Naive B cell (primary cell): ENCODE results near the gene CNTN2. TPM values are rescaled to one million over a fixed set of nuclear protein-coding genes. Genes with fewer than 3 reads are reported as not detected.

Experiments
- ATAC-seq, 2 donors: fragments of 150-1000 bp; cut with Tn5 transposase; 2 replicates each; pipeline ENCODE4 v1.10.0; 2021; ENCODE audit warnings: low read depth in 2 of 2, mild to moderate bottlenecking in 2 of 2, moderate library complexity in 2 of 2
- DNase-seq: peaks from one replicate; pipeline ENCODE4 v3.0.0; 2022
- H3K27ac Mint-ChIP-seq, 6 donors: one replicate each; pipeline ENCODE4 v1.8.0; 2020 to 2022; ENCODE audit warnings: mild to moderate bottlenecking in 6 of 6, mixed read lengths in 6 of 6, moderate library complexity in 5 of 6, inconsistent platforms in 2 of 6
- H3K27me3 Mint-ChIP-seq, 3 donors: one replicate each; pipeline ENCODE4 v1.8.0; 2021 to 2022; ENCODE audit warnings: mixed read lengths in 3 of 3, mild to moderate bottlenecking in 1 of 3
- H3K36me3 Mint-ChIP-seq, 2 donors: one replicate each; pipeline ENCODE4 v1.8.0; 2020 to 2022; ENCODE audit warnings: mixed read lengths in 2 of 2, inconsistent platforms in 1 of 2, mild to moderate bottlenecking in 1 of 2
- H3K4me1 Mint-ChIP-seq, 3 donors: one replicate each; pipeline ENCODE4 v1.8.0; 2020 to 2022; ENCODE audit warnings: mixed read lengths in 3 of 3, inconsistent platforms in 1 of 3, mild to moderate bottlenecking in 1 of 3, moderate library complexity in 1 of 3
- H3K4me3 Mint-ChIP-seq, 8 donors: one replicate each; pipeline ENCODE4 v1.8.0; 2020 to 2022; ENCODE audit warnings: mild to moderate bottlenecking in 8 of 8, mixed read lengths in 8 of 8, moderate library complexity in 8 of 8, inconsistent platforms in 2 of 8
- H3K9me3 Mint-ChIP-seq, 7 donors: one replicate each; pipeline ENCODE4 v1.8.0; 2020 to 2022; ENCODE audit warnings: mixed read lengths in 7 of 7, mild to moderate bottlenecking in 5 of 7, inconsistent platforms in 2 of 7, moderate library complexity in 1 of 7
- polyA plus RNA-seq, 6 donors: library from polyadenylated mRNA; unstranded; fragments of 300-500 nt; fragmentation: Illumina TruSeq; gene quantifications; one replicate each; pipeline ENCODE4 v1.2.3, GENCODE V29; 2021; ENCODE audit warnings: low read depth in 6 of 6

CNTN2 gene
- polyA plus RNA-seq, 6 donors from 2014 or later: not detected

GRCh38 chr1:205049479-205049878 is 6.5 kb downstream of the CNTN2 start:
- H3K4me3 Mint-ChIP-seq: no peak overlapping the region
- DNase-seq (no peak), ATAC-seq (no peak)

GRCh38 chr1:205052690-205053089 is 9.7 kb downstream of the CNTN2 start:
- H3K4me3 Mint-ChIP-seq: no peak overlapping the region
- peaks cover 16 to 29% (median 17%) of the 10 kb centered on the region in 3 donors for H3K27me3 Mint-ChIP-seq
- H3K27ac Mint-ChIP-seq: no peak overlapping the region
- ATAC-seq (no peak), DNase-seq (no peak)
- H3K36me3 Mint-ChIP-seq: no peaks in the 10 kb centered on the region
- no peaks in the 10 kb centered on the region for H3K9me3 Mint-ChIP-seq
- peaks cover 0 to 4% (median 0%) of the 10 kb centered on the region in 3 donors for H3K4me1 Mint-ChIP-seq

More at GRCh38 chr1:205049479-205049878, 6.5 kb downstream of the CNTN2 start:
- Mint-ChIP-seq H3K27me3 (peaks cover 41 to 44% (median 43%) of the 10 kb centered on the region in 3 donors), H3K4me1 (peaks cover 0 to 6% (median 0%) of the 10 kb centered on the region in 3 donors), H3K27ac (no peak overlapping the region), H3K36me3 (no peaks in the 10 kb centered on the region), H3K9me3 (no peaks in the 10 kb centered on the region)

- no peak for DNase-seq
- Mint-ChIP-seq H3K27ac (no peak overlapping the region), H3K9me3 (no peaks in the 10 kb centered on the region), H3K4me1 (peaks cover 0 to 4% (median 0%) of the 10 kb centered on the region in 3 donors), H3K27me3 (peaks cover 12 to 26% (median 15%) of the 10 kb centered on the region in 3 donors), H3K36me3 (no peaks in the 10 kb centered on the region), H3K4me3 (no peak overlapping the region)
- ATAC-seq: no peak
Observed at GRCh38 chr1:205053296-205053695, 10.3 kb downstream of the CNTN2 start.

- no peak for DNase-seq
- no peaks in the 10 kb centered on the region for H3K36me3 Mint-ChIP-seq
- no peak for ATAC-seq
- H3K27me3 Mint-ChIP-seq: peaks cover 11 to 19% (median 15%) of the 10 kb centered on the region in 3 donors
- H3K4me3 Mint-ChIP-seq: no peak overlapping the region
- no peak overlapping the region for H3K27ac Mint-ChIP-seq
- no peaks in the 10 kb centered on the region for H3K9me3 Mint-ChIP-seq
- H3K4me1 Mint-ChIP-seq: peaks cover 0 to 4% (median 0%) of the 10 kb centered on the region in 3 donors
Observed at GRCh38 chr1:205054013-205054412, 11.0 kb downstream of the CNTN2 start.

- no peaks in the 10 kb centered on the region for H3K36me3 Mint-ChIP-seq
- ATAC-seq (no peak), DNase-seq (no peak)
- H3K27me3 Mint-ChIP-seq: peaks cover 6 to 15% (median 14%) of the 10 kb centered on the region in 3 donors
- H3K4me3 Mint-ChIP-seq: no peak overlapping the region
- no peaks in the 10 kb centered on the region for H3K4me1 Mint-ChIP-seq
- no peak overlapping the region for H3K27ac Mint-ChIP-seq
- H3K9me3 Mint-ChIP-seq: no peaks in the 10 kb centered on the region
Observed at GRCh38 chr1:205056188-205056611, 13.2 kb downstream of the CNTN2 start.

- Mint-ChIP-seq H3K27ac (no peak overlapping the region), H3K9me3 (no peaks in the 10 kb centered on the region), H3K36me3 (no peaks in the 10 kb centered on the region), H3K4me1 (peaks cover 0 to 6% (median 4%) of the 10 kb centered on the region in 3 donors), H3K4me3 (no peak overlapping the region), H3K27me3 (peaks cover 4 to 15% (median 11%) of the 10 kb centered on the region in 3 donors)
- no peak for ATAC-seq
- no peak for DNase-seq
Observed at GRCh38 chr1:205056956-205057568, 14.1 kb downstream of the CNTN2 start.

- no peaks in the 10 kb centered on the region for H3K9me3 Mint-ChIP-seq
Observed at GRCh38 chr1:205057808-205058575, 15.0 kb downstream of the CNTN2 start.

GRCh38 chr1:205058853-205059252 is 15.8 kb downstream of the CNTN2 start:
- peaks cover 0 to 6% (median 4%) of the 10 kb centered on the region in 3 donors for H3K4me1 Mint-ChIP-seq
- H3K27me3 Mint-ChIP-seq: peaks cover 0 to 11% (median 8%) of the 10 kb centered on the region in 3 donors
- no peak for DNase-seq
- H3K4me3 Mint-ChIP-seq: no peak overlapping the region
- ATAC-seq: no peak
- no peaks in the 10 kb centered on the region for H3K9me3 Mint-ChIP-seq
- no peak overlapping the region for H3K27ac Mint-ChIP-seq
- H3K36me3 Mint-ChIP-seq: no peaks in the 10 kb centered on the region

More at GRCh38 chr1:205057808-205058575, 15.0 kb downstream of the CNTN2 start:
- Mint-ChIP-seq H3K27me3 (peaks cover 4 to 15% (median 11%) of the 10 kb centered on the region in 3 donors), H3K27ac (no peak overlapping the region), H3K4me3 (no peak overlapping the region), H3K36me3 (no peaks in the 10 kb centered on the region), H3K4me1 (peaks cover 0 to 6% (median 4%) of the 10 kb centered on the region in 3 donors)
- no peak for DNase-seq
- no peak for ATAC-seq

- H3K27ac Mint-ChIP-seq: no peak overlapping the region
- H3K4me3 Mint-ChIP-seq: no peak overlapping the region
- peaks cover 0 to 7% (median 6%) of the 10 kb centered on the region in 3 donors for H3K27me3 Mint-ChIP-seq
- peaks cover 0 to 6% (median 4%) of the 10 kb centered on the region in 3 donors for H3K4me1 Mint-ChIP-seq
- DNase-seq (no peak), ATAC-seq (no peak)
- H3K9me3 Mint-ChIP-seq: no peaks in the 10 kb centered on the region
- no peaks in the 10 kb centered on the region for H3K36me3 Mint-ChIP-seq
Observed at GRCh38 chr1:205059660-205060059, 16.6 kb downstream of the CNTN2 start.

GRCh38 chr1:205060746-205061145 is 17.7 kb downstream of the CNTN2 start:
- H3K4me3 Mint-ChIP-seq: no peak overlapping the region
- no peaks in the 10 kb centered on the region for H3K9me3 Mint-ChIP-seq

GRCh38 chr1:205061227-205061626 is 18.2 kb downstream of the CNTN2 start:
- Mint-ChIP-seq H3K27ac (no peak overlapping the region), H3K36me3 (no peaks in the 10 kb centered on the region), H3K27me3 (peaks cover 0 to 8% (median 0%) of the 10 kb centered on the region in 3 donors), H3K4me1 (peaks cover 0 to 6% (median 4%) of the 10 kb centered on the region in 3 donors), H3K4me3 (no peak overlapping the region), H3K9me3 (no peaks in the 10 kb centered on the region)
- peak in 1 of 2 donors; percentile 5 for ATAC-seq
- no peak for DNase-seq

More at GRCh38 chr1:205060746-205061145, 17.7 kb downstream of the CNTN2 start:
- Mint-ChIP-seq H3K27ac (no peak overlapping the region), H3K27me3 (peaks cover 0 to 7% (median 0%) of the 10 kb centered on the region in 3 donors), H3K4me1 (peaks cover 0 to 6% (median 4%) of the 10 kb centered on the region in 3 donors), H3K36me3 (no peaks in the 10 kb centered on the region)
- DNase-seq (no peak), ATAC-seq (no peak)

GRCh38 chr1:205061665-205062069 is 18.7 kb downstream of the CNTN2 start:
- DNase-seq (peak; percentile 57), ATAC-seq (peak; percentile 53 to 57)
- H3K27me3 Mint-ChIP-seq: peaks cover 0 to 12% (median 0%) of the 10 kb centered on the region in 3 donors
- H3K4me1 Mint-ChIP-seq: peaks cover 0 to 6% (median 4%) of the 10 kb centered on the region in 3 donors
- H3K27ac Mint-ChIP-seq: no peak overlapping the region
- no peak overlapping the region for H3K4me3 Mint-ChIP-seq
- H3K36me3 Mint-ChIP-seq: no peaks in the 10 kb centered on the region
- no peaks in the 10 kb centered on the region for H3K9me3 Mint-ChIP-seq

- Mint-ChIP-seq H3K4me3 (no peak overlapping the region), H3K27me3 (peaks cover 0 to 12% (median 0%) of the 10 kb centered on the region in 3 donors), H3K27ac (no peak overlapping the region), H3K36me3 (no peaks in the 10 kb centered on the region), H3K4me1 (peaks cover 0 to 6% (median 4%) of the 10 kb centered on the region in 3 donors), H3K9me3 (no peaks in the 10 kb centered on the region)
- DNase-seq (no peak), ATAC-seq (no peak)
Observed at GRCh38 chr1:205062319-205062718, 19.3 kb downstream of the CNTN2 start.
